HepG2 (cell line): ENCODE measurements around the gene KCNK6. TPM values are rescaled to one million over a fixed set of nuclear protein-coding genes. Genes with fewer than 3 reads are reported as not detected.

Experiments used
- ATAC-seq: fragments of 200-7000 bp; cut with Tn5 transposase; 3 replicates; pipeline ENCODE4 v1.9.1; 2020; ENCODE audit warnings: mild to moderate bottlenecking, moderate library complexity
- BruUV-seq: library from RNA; stranded (reverse); fragments of 400-500 nt; replicated peaks from 2 replicates; lab custom pipeline; 2021; lab: Mats Ljungman, UMichigan
- CTCF ChIA-PET: fragments of 300-600 bp; formaldehyde crosslinking; extraction: SDS; loops from one replicate; lab custom pipeline; 2021; ENCODE audit warnings: low total read pairs, inconsistent platforms, low intra/inter-chr PET ratio; lab: Yijun Ruan, JAX
- POLR2A ChIA-PET: fragments of 350-600 bp; sonication (Branson Sonifier 250); formaldehyde crosslinking; loops from one replicate; lab custom pipeline; 2020; ENCODE audit warnings: antibody characterized with exemption, inconsistent platforms; lab: Yijun Ruan, JAX
- DNase-seq: peaks from one replicate; pipeline ENCODE4 v3.0.0-alpha.2; 2015; ENCODE audit warnings: low spot score
- FAIRE-seq: peaks from 3 replicates; lab custom pipeline; 2011; peaks lifted over from hg19 to GRCh38; lab: Jason Lieb, UNC
- H2AFZ ChIP-seq: one replicate; pipeline ENCODE4 v1.6.1; 2011; ENCODE audit warnings: low read length, inconsistent platforms
- H3K27ac ChIP-seq: fragments of 300-600 bp; 3 replicates; pipeline ENCODE4 v1.8.0; 2011; ENCODE audit warnings: mixed run types, mild to moderate bottlenecking, mixed read lengths, low read length, inconsistent platforms; ENCODE audit not compliant: insufficient read depth; ENCODE audit errors: extremely low read length
- H3K27me3 ChIP-seq, 2 experiments: fragments of 200-600 bp in 1 of 2; 2 replicates in 1 of 2; 3 replicates in 1 of 2; pipeline versions ENCODE4 v1.6.0 to v1.8.0; 2011; ENCODE audit warnings: low read length in 2 of 2, mild to moderate bottlenecking in 2 of 2, moderate library complexity in 2 of 2, inconsistent platforms in 1 of 2; ENCODE audit not compliant: insufficient read depth in 2 of 2, control insufficient read depth in 1 of 2
- H3K36me3 ChIP-seq, 2 experiments: fragments of 200-600 bp in 1 of 2; replicated peaks in 1 of 2; 2 replicates in 1 of 2; 3 replicates in 1 of 2; pipeline versions ENCODE4 v1.5.1 to v1.8.0; 2011; ENCODE audit warnings: low read length in 2 of 2, inconsistent platforms in 1 of 2; ENCODE audit not compliant: insufficient read depth in 2 of 2, control insufficient read depth in 1 of 2
- H3K4me1 ChIP-seq: 2 replicates; pipeline ENCODE4 v1.5.1; 2012; ENCODE audit warnings: low read length, inconsistent platforms; ENCODE audit not compliant: insufficient read depth
- H3K4me2 ChIP-seq: 2 replicates; pipeline ENCODE4 v1.6.0; 2011; ENCODE audit warnings: low read depth, low read length, inconsistent platforms
- H3K4me3 ChIP-seq, 3 experiments: fragments of 200-600 bp in 1 of 3; sonication (generic), shearing (Covaris generic) in 1 of 3; replicated peaks in 1 of 3; 2 replicates each; pipeline ENCODE4 v1.5.1; 2011 to 2016; ENCODE audit warnings: low read length in 3 of 3, inconsistent platforms in 2 of 3, low read depth in 2 of 3, mild to moderate bottlenecking in 2 of 3, control low read depth in 1 of 3, mixed read lengths in 1 of 3; ENCODE audit not compliant: insufficient read depth in 1 of 3
- H3K79me2 ChIP-seq: one replicate; pipeline ENCODE4 v1.6.1; 2011; ENCODE audit warnings: low read length, inconsistent platforms; ENCODE audit not compliant: insufficient read depth
- H3K9ac ChIP-seq: 2 replicates; pipeline ENCODE4 v1.6.0; 2011; ENCODE audit warnings: mild to moderate bottlenecking, low read depth, low read length, inconsistent platforms; ENCODE audit not compliant: insufficient read depth
- H3K9me3 ChIP-seq: 2 replicates; pipeline ENCODE4 v1.5.1; 2012; ENCODE audit warnings: mild to moderate bottlenecking, low read length
- H4K20me1 ChIP-seq: 2 replicates; pipeline ENCODE4 v1.6.0; 2011; ENCODE audit warnings: inconsistent platforms, mild to moderate bottlenecking, low read length, moderate library complexity; ENCODE audit not compliant: insufficient read depth
- BRCA1 ChIP-seq: sonication (generic); formaldehyde crosslinking; IDR thresholded peaks from 2 replicates; pipeline ENCODE4 v1.4.0; 2020; ENCODE audit warnings: missing genetic modification reagents
- ETV5 ChIP-seq: IDR thresholded peaks from 2 replicates; pipeline ENCODE4 v1.6.1; 2018; ENCODE audit warnings: missing biosample characterization, missing genetic modification reagents, inconsistent platforms, borderline replicate concordance
- ZNF280D ChIP-seq: sonication (generic); formaldehyde crosslinking; IDR thresholded peaks from 2 replicates; pipeline ENCODE4 v1.5.1; 2020; ENCODE audit warnings: mild to moderate bottlenecking, missing genetic modification reagents
- ZNF792 ChIP-seq: IDR thresholded peaks from 2 replicates; pipeline ENCODE4 v1.6.1; 2016
- ZNF850 ChIP-seq: sonication (generic); formaldehyde crosslinking; conservative IDR thresholded peaks from 2 replicates; pipeline ENCODE4 v1.9.0; 2021; ENCODE audit warnings: mild to moderate bottlenecking, missing genetic modification reagents
- WGBS: methylation state at CpG from one replicate; pipeline ENCODE4 v1.1.6; 2017; ENCODE audit warnings: low lambda C conversion rate; 5-methylcytosine and 5-hydroxymethylcytosine counted together
- in situ Hi-C: cut with HindIII; loops from 2 replicates; pipeline ENCODE4 v1.10.0; 2017; ENCODE audit warnings: low pct_unique_long_range_greater_than_20kb; ENCODE audit not compliant: extremely low pct_ligation_motif_present
- intact Hi-C: fragments of 100-400 bp; cut with micrococcal nuclease; formaldehyde crosslinking; loops from one replicate; pipeline ENCODE4 v1.10.0; 2022; ENCODE audit not compliant: unreplicated experiment
- polyA plus RNA-seq, 8 experiments: library from polyadenylated mRNA; depleted of rRNA in 3 of 8; stranded (reverse) in 7 of 8; unstranded in 1 of 8; fragments of >200 nt; fragmentation: Illumina TruSeq in 4 of 8; extraction: Trizol in 4 of 8; gene quantifications; 2 replicates each; pipeline versions ENCODE4 v1.2.1 to v1.2.3, GENCODE V29; 2011 to 2016; ENCODE audit warnings: low read depth in 4 of 8, missing spikeins in 1 of 8, mixed read lengths in 1 of 8; ENCODE audit not compliant: insufficient read depth in 1 of 8
- total RNA-seq, 5 experiments: library from RNA; depleted of rRNA; stranded (reverse); fragments of >200 nt; fragmentation: Illumina TruSeq; extraction: Trizol; gene quantifications; 2 replicates each; pipeline ENCODE4 v1.2.3, GENCODE V29; 2016; ENCODE audit warnings: low read depth in 1 of 5

Gene KCNK6
- total and polyA plus RNA-seq, 2 of the 13 experiments (the other 11 are each of a cell fraction or from before 2014, with no cell fraction given), result 0.03 TPM; not detected in 1

- no peak for FAIRE-seq
- ChIA-PET CTCF (no interaction called here), POLR2A (no interaction called here)
Measured at GRCh38 chr19:38350883-38351282, 31.2 kb downstream of the KCNK6 start.

More at GRCh38 chr19:38350883-38351282, 31.2 kb downstream of the KCNK6 start:
- H3K27ac ChIP-seq, result no peak overlapping the region
- DNase-seq (no peak), ATAC-seq (no peak)
- H3K9ac ChIP-seq, result no peak overlapping the region
- intact Hi-C loops (no loop called here), in situ Hi-C loops (no loop called here)
- no peaks in the 10 kb centered on the region for H3K4me1 ChIP-seq
- TF ChIP-seq ZNF280D (CRISPR knock-in tag), result no peak
- TF ChIP-seq ZNF850 (CRISPR knock-in tag), result no peak
- no peak for TF ChIP-seq BRCA1 (CRISPR knock-in tag)
- no peak for TF ChIP-seq ZNF792
- no peak for TF ChIP-seq ETV5 (CRISPR knock-in tag)
- no TSS peak for BruUV-seq
- no peak overlapping the region for H2AFZ ChIP-seq
- H3K36me3 ChIP-seq, result no peaks in the 10 kb centered on the region
- H3K4me2 ChIP-seq, result no peak overlapping the region
- no peak overlapping the region for H3K4me3 ChIP-seq
- no peaks in the 10 kb centered on the region for H4K20me1 ChIP-seq
- WGBS, result 37% methylated on average over 3 of the region's 3 CpGs
- H3K9me3 ChIP-seq, result no peaks in the 10 kb centered on the region
- peaks cover 3 to 9% of the 10 kb centered on the region in 2 experiments; a peak in 3 of 5 replicates for H3K27me3 ChIP-seq
- H3K79me2 ChIP-seq, result no peaks in the 10 kb centered on the region
